ENCODE results near the gene MAN1B1.

DNA sequence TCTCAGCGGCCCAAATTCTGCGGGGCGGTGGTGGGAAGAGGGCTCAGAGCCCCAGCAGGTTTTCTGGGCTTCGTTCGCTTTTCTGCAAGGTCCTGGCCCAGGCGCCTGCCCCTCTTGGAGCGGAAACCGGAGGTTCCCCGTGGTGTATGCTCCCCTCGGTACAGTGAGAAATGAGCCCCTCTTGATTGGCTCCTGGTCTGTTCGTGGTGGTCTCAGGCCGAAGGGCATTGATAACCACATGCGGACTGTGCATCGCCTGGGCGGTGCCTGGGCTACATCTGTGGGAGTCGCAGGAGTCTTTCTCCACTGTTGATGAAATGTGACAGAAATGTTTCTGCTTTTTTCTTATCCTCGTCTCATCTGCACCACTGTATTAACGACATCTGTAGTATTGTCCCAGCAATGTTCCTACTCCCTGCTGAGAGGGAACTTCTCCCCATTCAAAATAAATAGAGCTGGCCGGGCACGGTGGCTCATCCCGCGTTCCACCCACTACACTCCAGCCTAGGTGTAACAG is 682 bp downstream of the MAN1B1 start:
- TF ChIP-seq ZFP30 (CRISPR knock-in tag; IDR thresholded peaks at IDR 0.05) (no peak), ARNTL (CRISPR knock-in tag; IDR thresholded peaks at IDR 0.05; ENCODE audit: borderline replicate concordance, low read depth) (no peak), TOX (CRISPR knock-in tag; IDR thresholded peaks at IDR 0.05; ENCODE audit: borderline replicate concordance) (no peak), ZFP3 (CRISPR knock-in tag; IDR thresholded peaks at IDR 0.05) (no peak), ISL1 (CRISPR knock-in tag; IDR thresholded peaks at IDR 0.05) (no peak), OSR1 (CRISPR knock-in tag; IDR thresholded peaks at IDR 0.05) (no peak), SNAI2 (CRISPR knock-in tag; IDR thresholded peaks at IDR 0.05) (no peak)
